Measurements from ENCODE around the gene TMPRSS12. TPM values are rescaled to one million over a fixed set of nuclear protein-coding genes. Genes with fewer than 3 reads are reported as not detected.

The TMPRSS12 gene
- total and polyA plus RNA-seq, 9 of the 15 experiments (the other 6 are each of a cell fraction or from before 2014, with no cell fraction given) = 0.04 TPM; not detected in 8

DNA sequence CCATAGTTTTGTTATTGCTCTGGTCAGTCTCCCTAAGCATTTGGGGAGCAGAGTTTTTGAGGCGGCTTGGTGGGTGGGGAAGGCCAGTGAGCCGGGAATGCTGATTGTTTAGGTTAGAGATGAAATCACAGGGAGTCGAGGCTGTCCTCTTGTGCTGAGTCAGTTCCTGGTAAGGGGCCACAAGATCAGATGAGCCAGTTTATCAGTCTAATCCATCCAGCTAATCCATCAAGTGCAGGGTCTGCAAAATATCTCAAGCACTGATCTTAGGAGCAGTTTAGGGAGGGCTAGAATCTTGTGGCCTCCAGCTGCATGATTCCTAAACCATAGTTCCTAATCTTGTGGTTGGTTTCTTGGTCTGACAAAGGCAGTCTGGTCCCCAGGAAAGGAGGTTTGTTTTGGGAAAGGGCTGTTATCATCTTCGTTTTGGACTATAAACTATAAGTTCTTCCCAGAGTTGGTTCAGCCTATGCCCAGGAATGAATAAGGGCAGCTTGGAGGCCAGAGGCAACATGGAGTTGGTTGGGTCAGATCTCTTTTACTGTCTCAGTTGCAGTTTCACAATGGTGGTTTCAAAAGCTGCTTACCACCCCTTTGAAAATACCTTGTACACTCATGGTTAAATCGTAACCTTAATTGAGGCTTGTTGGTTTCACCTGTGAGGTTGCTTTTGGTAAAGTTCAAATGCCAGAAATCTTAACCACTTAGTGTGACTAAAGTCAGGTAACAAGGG, 76.0 kb downstream of the TMPRSS12 start (continued):
- TF ChIP-seq, protein P1, sequence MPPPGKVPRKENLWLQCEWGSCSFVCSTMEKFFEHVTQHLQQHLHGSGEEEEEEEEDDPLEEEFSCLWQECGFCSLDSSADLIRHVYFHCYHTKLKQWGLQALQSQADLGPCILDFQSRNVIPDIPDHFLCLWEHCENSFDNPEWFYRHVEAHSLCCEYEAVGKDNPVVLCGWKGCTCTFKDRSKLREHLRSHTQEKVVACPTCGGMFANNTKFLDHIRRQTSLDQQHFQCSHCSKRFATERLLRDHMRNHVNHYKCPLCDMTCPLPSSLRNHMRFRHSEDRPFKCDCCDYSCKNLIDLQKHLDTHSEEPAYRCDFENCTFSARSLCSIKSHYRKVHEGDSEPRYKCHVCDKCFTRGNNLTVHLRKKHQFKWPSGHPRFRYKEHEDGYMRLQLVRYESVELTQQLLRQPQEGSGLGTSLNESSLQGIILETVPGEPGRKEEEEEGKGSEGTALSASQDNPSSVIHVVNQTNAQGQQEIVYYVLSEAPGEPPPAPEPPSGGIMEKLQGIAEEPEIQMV (tag; conservative IDR thresholded peaks at IDR 0.05; ENCODE audit: low read depth) = no peak
- no peak for TF ChIP-seq KDM4B (IDR thresholded peaks at IDR 0.05; ENCODE audit: borderline replicate concordance in 2 of 2, low read depth in 1 of 2)
- no peak for TF ChIP-seq ZKSCAN3 (CRISPR knock-in tag; IDR thresholded peaks at IDR 0.05)
- peak; percentile 68 for TF ChIP-seq ARID1B (IDR thresholded peaks at IDR 0.05)
- no peak for TF ChIP-seq PCBP1 (IDR thresholded peaks at IDR 0.05; ENCODE audit: low read depth, low read length, poor library complexity, severe bottlenecking)
- TF ChIP-seq, protein P2, sequence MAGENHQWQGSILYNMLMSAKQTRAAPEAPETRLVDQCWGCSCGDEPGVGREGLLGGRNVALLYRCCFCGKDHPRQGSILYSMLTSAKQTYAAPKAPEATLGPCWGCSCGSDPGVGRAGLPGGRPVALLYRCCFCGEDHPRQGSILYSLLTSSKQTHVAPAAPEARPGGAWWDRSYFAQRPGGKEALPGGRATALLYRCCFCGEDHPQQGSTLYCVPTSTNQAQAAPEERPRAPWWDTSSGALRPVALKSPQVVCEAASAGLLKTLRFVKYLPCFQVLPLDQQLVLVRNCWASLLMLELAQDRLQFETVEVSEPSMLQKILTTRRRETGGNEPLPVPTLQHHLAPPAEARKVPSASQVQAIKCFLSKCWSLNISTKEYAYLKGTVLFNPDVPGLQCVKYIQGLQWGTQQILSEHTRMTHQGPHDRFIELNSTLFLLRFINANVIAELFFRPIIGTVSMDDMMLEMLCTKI (IDR thresholded peaks at IDR 0.05; ENCODE audit: partially characterized antibody) = no peak
- TF ChIP-seq, protein P3, sequence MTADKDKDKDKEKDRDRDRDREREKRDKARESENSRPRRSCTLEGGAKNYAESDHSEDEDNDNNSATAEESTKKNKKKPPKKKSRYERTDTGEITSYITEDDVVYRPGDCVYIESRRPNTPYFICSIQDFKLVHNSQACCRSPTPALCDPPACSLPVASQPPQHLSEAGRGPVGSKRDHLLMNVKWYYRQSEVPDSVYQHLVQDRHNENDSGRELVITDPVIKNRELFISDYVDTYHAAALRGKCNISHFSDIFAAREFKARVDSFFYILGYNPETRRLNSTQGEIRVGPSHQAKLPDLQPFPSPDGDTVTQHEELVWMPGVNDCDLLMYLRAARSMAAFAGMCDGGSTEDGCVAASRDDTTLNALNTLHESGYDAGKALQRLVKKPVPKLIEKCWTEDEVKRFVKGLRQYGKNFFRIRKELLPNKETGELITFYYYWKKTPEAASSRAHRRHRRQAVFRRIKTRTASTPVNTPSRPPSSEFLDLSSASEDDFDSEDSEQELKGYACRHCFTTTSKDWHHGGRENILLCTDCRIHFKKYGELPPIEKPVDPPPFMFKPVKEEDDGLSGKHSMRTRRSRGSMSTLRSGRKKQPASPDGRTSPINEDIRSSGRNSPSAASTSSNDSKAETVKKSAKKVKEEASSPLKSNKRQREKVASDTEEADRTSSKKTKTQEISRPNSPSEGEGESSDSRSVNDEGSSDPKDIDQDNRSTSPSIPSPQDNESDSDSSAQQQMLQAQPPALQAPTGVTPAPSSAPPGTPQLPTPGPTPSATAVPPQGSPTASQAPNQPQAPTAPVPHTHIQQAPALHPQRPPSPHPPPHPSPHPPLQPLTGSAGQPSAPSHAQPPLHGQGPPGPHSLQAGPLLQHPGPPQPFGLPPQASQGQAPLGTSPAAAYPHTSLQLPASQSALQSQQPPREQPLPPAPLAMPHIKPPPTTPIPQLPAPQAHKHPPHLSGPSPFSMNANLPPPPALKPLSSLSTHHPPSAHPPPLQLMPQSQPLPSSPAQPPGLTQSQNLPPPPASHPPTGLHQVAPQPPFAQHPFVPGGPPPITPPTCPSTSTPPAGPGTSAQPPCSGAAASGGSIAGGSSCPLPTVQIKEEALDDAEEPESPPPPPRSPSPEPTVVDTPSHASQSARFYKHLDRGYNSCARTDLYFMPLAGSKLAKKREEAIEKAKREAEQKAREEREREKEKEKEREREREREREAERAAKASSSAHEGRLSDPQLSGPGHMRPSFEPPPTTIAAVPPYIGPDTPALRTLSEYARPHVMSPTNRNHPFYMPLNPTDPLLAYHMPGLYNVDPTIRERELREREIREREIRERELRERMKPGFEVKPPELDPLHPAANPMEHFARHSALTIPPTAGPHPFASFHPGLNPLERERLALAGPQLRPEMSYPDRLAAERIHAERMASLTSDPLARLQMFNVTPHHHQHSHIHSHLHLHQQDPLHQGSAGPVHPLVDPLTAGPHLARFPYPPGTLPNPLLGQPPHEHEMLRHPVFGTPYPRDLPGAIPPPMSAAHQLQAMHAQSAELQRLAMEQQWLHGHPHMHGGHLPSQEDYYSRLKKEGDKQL (CRISPR knock-in tag; IDR thresholded peaks at IDR 0.05; ENCODE audit: borderline replicate concordance) = no peak
- TF ChIP-seq CBX3 (IDR thresholded peaks at IDR 0.05; ENCODE audit: borderline replicate concordance in 1 of 2, low read length in 2 of 2) = no peak
- no peak for TF ChIP-seq XRCC4 (IDR thresholded peaks at IDR 0.05; ENCODE audit: extremely low read depth, insufficient read depth, insufficient read length)
- TF ChIP-seq TCF3 (CRISPR knock-in tag; IDR thresholded peaks at IDR 0.05) = no peak
- no peak for TF ChIP-seq L3MBTL2 (IDR thresholded peaks at IDR 0.05)
- no peak for TF ChIP-seq GABPB2 (CRISPR knock-in tag; conservative IDR thresholded peaks at IDR 0.05)
- TF ChIP-seq, protein P4, sequence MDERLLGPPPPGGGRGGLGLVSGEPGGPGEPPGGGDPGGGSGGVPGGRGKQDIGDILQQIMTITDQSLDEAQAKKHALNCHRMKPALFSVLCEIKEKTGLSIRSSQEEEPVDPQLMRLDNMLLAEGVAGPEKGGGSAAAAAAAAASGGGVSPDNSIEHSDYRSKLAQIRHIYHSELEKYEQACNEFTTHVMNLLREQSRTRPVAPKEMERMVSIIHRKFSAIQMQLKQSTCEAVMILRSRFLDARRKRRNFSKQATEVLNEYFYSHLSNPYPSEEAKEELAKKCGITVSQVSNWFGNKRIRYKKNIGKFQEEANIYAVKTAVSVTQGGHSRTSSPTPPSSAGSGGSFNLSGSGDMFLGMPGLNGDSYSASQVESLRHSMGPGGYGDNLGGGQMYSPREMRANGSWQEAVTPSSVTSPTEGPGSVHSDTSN (CRISPR knock-in tag; IDR thresholded peaks at IDR 0.05; ENCODE audit: low read depth) = no peak
- TF ChIP-seq, protein P4 (tag; conservative IDR thresholded peaks at IDR 0.05; ENCODE audit: low read depth) = no peak
- no peak for TF ChIP-seq HLTF (IDR thresholded peaks at IDR 0.05)
